HG03135 (cell line): Measurements from ENCODE around the gene PRAMEF10.
"Not testable (repeated sequence)": the region's sequence is repeated elsewhere in the genome, so short reads cannot be mapped to it uniquely, and the experiment has no call there.

Experiments used
- ATAC-seq: cut with Tn5 transposase; IDR thresholded peaks from one replicate; pipeline ENCODE4 v1.9.1; 2021; ENCODE audit warnings: mild to moderate bottlenecking, moderate library complexity; ENCODE audit not compliant: unreplicated experiment

The PRAMEF10 gene

DNA sequence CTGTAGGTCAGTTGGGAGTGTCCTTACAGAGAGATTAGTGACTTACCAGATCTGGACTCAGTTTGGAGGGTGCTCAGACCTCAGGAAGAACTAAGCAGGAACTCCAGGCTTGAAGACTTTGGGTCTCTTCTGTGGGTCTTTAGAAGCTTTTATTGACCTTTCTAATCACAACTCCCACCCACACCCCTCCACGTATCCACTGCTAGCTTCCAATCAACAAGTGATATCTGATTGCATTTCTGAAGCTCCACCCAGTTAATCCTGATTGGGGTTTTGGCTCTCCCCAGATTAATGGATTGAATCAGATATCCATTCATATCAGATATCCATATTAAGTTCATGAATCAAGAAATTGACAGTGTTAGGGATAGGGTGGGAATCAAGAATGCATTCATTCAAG is at the start of gene PRAMEF10:
TSS of gene PRAMEF10 (minus strand) at position 101 of the 400 bp plus-strand sequence. CDS start 2,423 bp downstream, outside the sequence.
- ATAC-seq, result not testable (repeated sequence)

- not testable (repeated sequence) for ATAC-seq
These were observed 49.4 kb upstream of the PRAMEF10 start, which contains the start of gene PRAMEF6 for GRCh38 chr1:12947480-12947879. Gene PRAMEF6 (minus strand): TSS chr1:12947580. CDS start chr1:12942518, 5,062 bp downstream.

DNA sequence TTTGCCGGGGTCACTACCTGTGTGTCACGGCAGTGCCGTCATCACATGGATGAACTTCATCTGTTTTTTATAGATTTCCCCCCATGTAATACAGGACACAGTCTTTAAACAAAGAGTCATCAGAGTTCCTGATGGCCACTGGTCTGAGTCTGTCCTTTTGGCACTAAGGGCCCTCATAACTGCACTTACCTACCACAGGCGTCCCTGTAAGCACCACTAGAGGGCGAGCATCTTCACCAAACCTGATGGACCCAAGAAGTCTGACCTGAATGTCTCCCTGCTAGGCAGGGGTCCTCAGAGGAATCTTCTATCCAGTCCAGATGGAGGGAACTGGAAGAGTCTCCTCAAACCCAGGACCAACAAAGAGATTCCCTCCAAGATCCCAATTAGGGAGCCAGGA is 26.3 kb upstream of the PRAMEF10 start:
- ATAC-seq, result not testable (repeated sequence)

DNA sequence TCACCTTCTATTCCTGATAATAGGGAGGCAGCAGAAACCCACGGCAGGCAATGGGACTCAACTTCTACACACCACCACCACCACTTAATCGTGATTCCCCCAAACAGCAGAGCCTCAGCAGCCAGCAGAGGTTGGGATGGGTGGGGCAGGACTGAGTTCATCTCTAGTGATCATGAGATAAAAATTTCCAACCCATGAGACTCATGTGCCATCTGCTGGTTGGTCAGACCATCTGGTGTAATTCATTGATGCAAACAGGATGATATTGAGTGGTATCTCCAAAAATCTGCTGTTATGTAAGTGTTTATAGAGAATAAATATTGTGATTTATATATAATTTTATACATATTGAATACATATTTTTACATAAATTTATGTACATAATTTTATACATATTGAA is 23.7 kb upstream of the PRAMEF10 start:
- ATAC-seq, result not testable (repeated sequence)

- not testable (repeated sequence) for ATAC-seq
These were observed 18.2 kb upstream of the PRAMEF10 start, which contains the start of gene PRAMEF7 for GRCh38 chr1:12916310-12916709. Gene PRAMEF7 (plus strand): TSS chr1:12916610. CDS start chr1:12917693, 1,083 bp downstream.

DNA sequence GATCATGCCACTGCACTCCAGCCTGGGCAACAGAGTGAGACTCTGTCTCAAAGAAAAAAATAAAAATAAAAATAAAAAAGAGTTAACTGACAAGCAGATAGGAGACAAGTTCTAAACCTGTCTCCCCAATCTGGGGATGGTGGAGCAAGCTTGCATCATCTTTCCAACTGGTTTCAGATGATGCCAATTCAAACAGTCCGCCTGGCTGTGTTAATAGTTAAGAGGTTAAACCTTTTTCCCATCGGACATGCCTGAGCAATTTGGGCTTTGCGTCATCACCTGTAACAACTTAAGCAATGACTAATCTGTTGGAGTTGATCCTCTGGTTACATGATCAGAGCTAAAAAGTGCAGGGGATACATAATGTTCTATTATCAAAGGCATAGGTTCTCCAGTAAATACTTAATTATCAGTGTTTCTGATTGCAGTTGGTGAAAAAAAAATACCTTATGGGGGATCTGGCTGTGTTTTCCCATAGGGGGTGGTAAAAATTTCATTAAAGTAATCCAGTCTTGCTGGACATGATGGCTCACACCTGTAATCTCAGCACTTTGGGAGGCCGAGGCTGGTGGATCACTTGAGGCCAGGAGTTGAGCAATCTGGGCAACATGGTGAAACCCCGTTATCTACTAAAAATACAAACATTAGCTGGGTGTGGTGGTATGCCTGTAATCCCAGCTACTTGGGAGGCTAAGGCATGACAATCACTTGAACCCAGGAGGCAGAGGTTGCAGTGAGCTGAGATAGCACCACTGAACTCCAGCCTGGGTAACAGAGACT is 5.9 kb upstream of the PRAMEF10 start:
- ATAC-seq, result not testable (repeated sequence)

DNA sequence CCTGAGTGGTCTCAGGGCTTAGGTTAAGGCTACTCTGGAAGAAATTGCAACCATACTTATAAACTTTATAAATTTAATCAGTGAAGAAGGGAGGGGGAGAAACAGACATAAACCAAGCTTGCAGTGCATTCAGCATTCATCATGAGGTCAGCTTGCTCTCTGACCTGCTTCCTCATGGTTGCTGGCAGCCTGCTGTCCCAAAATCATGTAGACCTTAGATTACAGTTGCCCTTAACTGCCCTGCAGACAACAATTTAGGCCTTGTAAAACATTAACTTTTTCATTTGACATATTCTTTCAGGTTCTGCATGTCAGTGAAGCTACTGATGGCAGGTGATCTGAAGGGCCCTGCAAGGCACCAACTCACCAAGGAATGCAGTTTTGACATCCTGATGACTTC is 1.1 kb upstream of the PRAMEF10 start:
- not testable (repeated sequence) for ATAC-seq

DNA sequence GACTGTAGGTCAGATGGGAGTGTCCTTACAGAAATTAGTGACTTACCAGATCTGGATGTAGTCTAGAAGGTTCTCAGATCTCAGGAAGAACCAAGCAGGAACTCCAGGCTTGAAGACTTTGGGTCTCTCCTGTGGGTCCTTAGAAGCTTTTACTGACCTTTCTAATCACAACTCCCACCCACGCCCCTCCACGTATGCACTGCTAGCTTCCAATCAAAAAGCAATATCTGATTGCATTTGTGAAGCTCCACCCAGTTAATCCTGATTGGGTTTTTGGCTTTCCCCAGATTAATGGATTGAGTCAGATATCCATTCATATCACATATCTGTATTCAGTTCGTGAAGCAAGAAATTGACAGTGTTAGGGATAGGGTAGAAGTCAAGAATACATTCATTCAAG is 12.0 kb downstream of the PRAMEF10 start, which contains the start of gene PRAMEF4:
TSS of gene PRAMEF4 (minus strand) at position 101 of the 400 bp plus-strand sequence. CDS start 2,807 bp downstream, outside the sequence.
- ATAC-seq, result not testable (repeated sequence)

DNA sequence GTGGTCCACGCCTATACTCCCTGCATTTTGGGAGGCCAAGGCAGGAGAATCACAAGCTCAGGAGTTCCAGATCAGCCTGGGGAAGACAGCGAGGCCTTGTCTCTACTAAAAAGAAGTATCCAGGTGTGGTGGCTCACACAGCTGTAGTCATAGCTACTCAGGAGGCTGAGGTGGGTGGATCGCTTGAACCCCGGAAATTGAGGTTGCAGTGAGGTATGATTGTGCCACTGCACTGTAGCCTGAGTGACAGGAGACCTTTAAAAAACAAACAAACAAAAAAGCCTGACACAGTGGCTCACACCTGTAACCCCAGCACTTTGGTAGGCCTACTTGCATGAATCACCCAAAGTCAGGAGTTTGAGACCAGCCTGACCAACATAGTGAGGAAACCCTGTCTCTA is 19.6 kb downstream of the PRAMEF10 start:
- ATAC-seq, result not testable (repeated sequence)

DNA sequence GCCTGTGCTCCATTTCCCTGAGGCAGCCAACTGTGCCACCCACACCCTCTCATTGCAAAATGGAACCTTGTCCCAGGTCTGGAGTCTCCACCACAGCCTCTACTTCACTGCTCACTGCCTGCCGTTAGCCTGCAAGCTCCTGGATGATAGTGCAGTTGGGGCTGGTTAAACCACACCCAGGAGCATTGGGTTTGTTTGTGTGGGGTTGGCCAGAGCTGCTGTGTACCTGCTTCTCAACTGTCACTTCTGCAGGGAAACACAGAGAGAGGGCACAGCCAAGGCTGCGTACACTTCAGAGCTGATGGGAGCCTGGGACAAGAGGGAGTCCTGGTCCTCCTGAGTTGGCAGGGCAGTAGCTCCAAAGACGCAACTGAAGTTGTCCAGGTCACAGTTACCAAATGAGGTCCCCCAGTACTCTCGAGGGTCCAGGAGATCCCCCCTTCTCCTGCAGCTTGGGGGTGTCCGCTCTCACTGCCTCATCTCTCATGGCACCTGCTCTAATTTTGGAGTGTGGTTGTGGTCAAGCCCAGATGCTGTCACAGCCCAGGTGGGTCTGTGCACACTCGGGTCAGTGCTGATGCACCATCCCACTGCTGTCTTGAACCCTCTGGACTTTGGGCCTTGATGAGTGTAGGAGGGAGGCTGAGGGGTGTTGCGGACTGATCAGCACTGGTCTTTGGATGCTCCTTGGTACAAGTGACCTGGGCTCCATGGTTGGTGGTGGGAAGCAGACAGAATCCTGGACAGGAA is 34.8 kb downstream of the PRAMEF10 start:
- not testable (repeated sequence) for ATAC-seq

DNA sequence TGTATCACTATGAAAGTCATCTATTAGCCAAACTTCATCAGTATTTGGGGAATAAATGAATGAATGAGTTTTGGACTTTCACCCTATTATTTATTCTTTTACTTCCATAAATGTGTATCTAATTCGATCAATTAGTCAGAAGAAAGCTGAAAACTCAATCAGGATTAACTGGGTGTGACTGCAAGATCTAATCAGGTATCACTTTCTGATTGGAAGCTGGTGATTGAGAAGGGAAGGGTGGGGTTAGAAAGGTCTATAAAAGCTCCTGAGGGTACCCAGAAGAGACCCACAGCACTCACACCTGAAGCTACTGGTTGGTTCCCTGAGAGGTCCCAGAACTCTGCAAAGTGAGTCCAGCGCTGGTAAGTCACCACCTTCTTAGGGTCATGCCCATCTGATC is 41.3 kb downstream of the PRAMEF10 start, which contains the start of gene PRAMEF2:
TSS of gene PRAMEF2 (plus strand) at position 301 of the 400 bp plus-strand sequence. CDS start 1,924 bp downstream, outside the sequence.
- ATAC-seq, result not testable (repeated sequence)

DNA sequence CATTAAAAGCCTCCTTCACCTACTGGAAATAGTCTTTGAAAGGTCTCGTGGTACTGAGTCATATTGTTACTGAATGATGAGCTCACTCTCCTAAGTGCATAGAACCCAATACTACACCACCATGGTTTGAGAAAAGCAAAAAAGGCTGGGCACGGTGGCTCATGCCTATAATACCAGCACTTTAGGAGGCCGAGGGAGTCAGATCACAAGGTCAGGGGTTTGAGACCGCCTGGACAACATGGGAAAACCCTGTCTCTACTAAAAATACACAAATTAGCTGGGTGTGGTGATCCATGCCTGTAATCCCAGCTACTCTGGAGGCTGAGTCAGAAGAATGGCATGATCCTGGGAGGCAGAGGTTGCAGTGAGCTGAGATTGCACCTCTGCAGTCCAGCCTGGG is 46.3 kb downstream of the PRAMEF10 start:
- no peak for ATAC-seq

DNA sequence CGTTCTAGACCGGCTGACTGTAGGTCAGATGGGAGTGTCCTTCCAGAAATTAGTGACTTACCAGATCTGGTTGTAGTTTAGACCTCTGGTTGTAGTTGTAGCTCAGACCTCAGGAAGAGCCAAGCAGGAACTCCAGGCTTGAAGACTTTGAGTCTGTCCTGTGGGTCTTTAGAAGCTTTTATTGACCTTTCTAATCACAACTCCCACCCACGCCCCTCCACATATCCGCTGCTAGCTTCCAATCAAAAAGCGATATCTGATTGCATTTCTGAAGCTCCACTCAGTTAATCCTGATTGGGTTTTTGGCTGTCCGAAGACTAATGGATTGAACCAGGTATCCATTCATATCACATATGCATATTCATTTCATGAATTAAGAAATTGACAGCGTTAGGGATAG is 49.5 kb downstream of the PRAMEF10 start, which contains the start of gene HNRNPCL1:
TSS of gene HNRNPCL1 (minus strand) at position 101 of the 400 bp plus-strand sequence. CDS start 431 bp downstream, outside the sequence.
- not testable (repeated sequence) for ATAC-seq
